ENCODE results near the gene PRPF40B.

The PRPF40B gene

DNA sequence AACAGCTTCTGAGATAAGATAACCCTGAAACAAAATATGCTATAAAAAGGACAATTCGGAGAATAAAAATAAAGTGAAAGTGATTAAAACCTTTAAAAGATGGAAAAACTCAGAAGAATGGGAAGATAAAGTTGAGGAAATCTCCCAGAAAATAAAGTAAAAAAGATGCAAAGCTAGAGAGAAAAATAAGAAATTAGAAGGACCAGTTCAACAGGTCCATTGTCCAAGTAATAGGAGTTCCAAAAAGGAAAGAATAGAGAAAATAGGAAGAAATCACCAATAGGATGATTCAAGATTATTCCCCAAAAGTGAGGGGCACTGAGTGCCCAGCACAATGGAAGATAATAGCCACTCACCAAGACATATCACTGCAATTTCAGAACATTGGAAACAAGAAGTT is 4.8 kb upstream of the PRPF40B start:
- H3K4me3 ChIP-seq (ENCODE audit: low read length), result no peak overlapping the region
- DNase-seq, result no peak
- TF ChIP-seq EZH2phosphoT487 (IDR thresholded peaks at IDR 0.05; ENCODE audit: low read length), result no peak
- TF ChIP-seq, protein P1, sequence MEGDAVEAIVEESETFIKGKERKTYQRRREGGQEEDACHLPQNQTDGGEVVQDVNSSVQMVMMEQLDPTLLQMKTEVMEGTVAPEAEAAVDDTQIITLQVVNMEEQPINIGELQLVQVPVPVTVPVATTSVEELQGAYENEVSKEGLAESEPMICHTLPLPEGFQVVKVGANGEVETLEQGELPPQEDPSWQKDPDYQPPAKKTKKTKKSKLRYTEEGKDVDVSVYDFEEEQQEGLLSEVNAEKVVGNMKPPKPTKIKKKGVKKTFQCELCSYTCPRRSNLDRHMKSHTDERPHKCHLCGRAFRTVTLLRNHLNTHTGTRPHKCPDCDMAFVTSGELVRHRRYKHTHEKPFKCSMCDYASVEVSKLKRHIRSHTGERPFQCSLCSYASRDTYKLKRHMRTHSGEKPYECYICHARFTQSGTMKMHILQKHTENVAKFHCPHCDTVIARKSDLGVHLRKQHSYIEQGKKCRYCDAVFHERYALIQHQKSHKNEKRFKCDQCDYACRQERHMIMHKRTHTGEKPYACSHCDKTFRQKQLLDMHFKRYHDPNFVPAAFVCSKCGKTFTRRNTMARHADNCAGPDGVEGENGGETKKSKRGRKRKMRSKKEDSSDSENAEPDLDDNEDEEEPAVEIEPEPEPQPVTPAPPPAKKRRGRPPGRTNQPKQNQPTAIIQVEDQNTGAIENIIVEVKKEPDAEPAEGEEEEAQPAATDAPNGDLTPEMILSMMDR (IDR thresholded peaks at IDR 0.05; ENCODE audit: low read length), result no peak
- no peak for TF ChIP-seq EZH2 (optimal IDR thresholded peaks at IDR 0.05; ENCODE audit: low read depth, low read length)

DNA sequence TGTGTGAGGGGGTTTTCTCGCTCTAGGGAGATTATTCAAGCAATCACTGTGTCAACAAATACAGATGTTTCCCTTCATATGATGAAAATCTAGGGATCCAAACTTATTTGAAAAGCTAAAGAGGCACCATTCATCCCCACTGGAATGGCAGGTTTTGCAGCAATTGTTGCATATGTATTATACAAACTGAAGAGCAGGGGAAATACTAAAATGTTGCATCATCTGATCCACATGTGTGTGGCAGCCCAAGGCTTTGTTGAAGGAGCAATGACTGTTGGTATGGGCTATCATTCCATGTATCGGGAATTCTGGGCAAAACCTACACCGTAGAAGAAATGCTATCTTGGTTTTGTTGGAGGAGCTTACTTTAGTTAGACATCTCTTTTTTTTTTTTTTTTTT is 4.1 kb upstream of the PRPF40B start:
- TF ChIP-seq EZH2 (optimal IDR thresholded peaks at IDR 0.05; ENCODE audit: low read depth, low read length), result no peak
- TF ChIP-seq, protein P1 (IDR thresholded peaks at IDR 0.05; ENCODE audit: low read length), result no peak
- H3K36me3 ChIP-seq (replicated peaks; ENCODE audit: insufficient read depth, low read length), result no peaks in the 10 kb centered on the region
- H3K4me1 ChIP-seq (ENCODE audit: low read length), result peaks cover 5% of the 10 kb centered on the region
- H3K9ac ChIP-seq (ENCODE audit: low read length), result no peak overlapping the region
- H4K20me1 ChIP-seq (ENCODE audit: insufficient read depth, low read length), result no peaks in the 10 kb centered on the region
- H3K4me3 ChIP-seq (ENCODE audit: low read length), result no peak overlapping the region
- no peaks in the 10 kb centered on the region for H3K9me2 ChIP-seq (replicated peaks; ENCODE audit: insufficient read depth, low read length)
- H3F3A ChIP-seq (ENCODE audit: insufficient read depth, low read length), result peaks cover 24% of the 10 kb centered on the region
- 0 out of 2 replicates have a peak, but pooled peaks cover 7% of the 10 kb centered on the region for H3K27me3 ChIP-seq (replicated peaks; ENCODE audit: insufficient read depth, low read length)
- no peak for DNase-seq
- H3K9me3 ChIP-seq (replicated peaks; ENCODE audit: insufficient read depth, low read length), result no peaks in the 10 kb centered on the region
- no peaks in the 10 kb centered on the region for H3K79me2 ChIP-seq (ENCODE audit: low read length)
- no peak overlapping the region for H2AFZ ChIP-seq (ENCODE audit: low read length)
- H3K27ac ChIP-seq (ENCODE audit: low read length), result no peak overlapping the region
- H3K4me2 ChIP-seq (ENCODE audit: low read depth, low read length), result no peak overlapping the region

More for the DNA sequence above, 4.8 kb upstream of the PRPF40B start:
- H3K27ac ChIP-seq (ENCODE audit: low read length), result no peak overlapping the region
- H3K9me2 ChIP-seq (replicated peaks; ENCODE audit: insufficient read depth, low read length), result no peaks in the 10 kb centered on the region
- H3K9me3 ChIP-seq (replicated peaks; ENCODE audit: insufficient read depth, low read length), result no peaks in the 10 kb centered on the region
- no peaks in the 10 kb centered on the region for H4K20me1 ChIP-seq (ENCODE audit: insufficient read depth, low read length)
- H3K9ac ChIP-seq (ENCODE audit: low read length), result no peak overlapping the region
- H3K4me2 ChIP-seq (ENCODE audit: low read depth, low read length), result no peak overlapping the region
- no peak overlapping the region for H2AFZ ChIP-seq (ENCODE audit: low read length)
- H3K36me3 ChIP-seq (replicated peaks; ENCODE audit: insufficient read depth, low read length), result no peaks in the 10 kb centered on the region
- peaks cover 5% of the 10 kb centered on the region for H3K4me1 ChIP-seq (ENCODE audit: low read length)
- H3K79me2 ChIP-seq (ENCODE audit: low read length), result no peaks in the 10 kb centered on the region
- H3K27me3 ChIP-seq (replicated peaks; ENCODE audit: insufficient read depth, low read length), result 0 out of 2 replicates have a peak, but pooled peaks cover 7% of the 10 kb centered on the region
- H3F3A ChIP-seq (ENCODE audit: insufficient read depth, low read length), result peaks cover 18% of the 10 kb centered on the region

DNA sequence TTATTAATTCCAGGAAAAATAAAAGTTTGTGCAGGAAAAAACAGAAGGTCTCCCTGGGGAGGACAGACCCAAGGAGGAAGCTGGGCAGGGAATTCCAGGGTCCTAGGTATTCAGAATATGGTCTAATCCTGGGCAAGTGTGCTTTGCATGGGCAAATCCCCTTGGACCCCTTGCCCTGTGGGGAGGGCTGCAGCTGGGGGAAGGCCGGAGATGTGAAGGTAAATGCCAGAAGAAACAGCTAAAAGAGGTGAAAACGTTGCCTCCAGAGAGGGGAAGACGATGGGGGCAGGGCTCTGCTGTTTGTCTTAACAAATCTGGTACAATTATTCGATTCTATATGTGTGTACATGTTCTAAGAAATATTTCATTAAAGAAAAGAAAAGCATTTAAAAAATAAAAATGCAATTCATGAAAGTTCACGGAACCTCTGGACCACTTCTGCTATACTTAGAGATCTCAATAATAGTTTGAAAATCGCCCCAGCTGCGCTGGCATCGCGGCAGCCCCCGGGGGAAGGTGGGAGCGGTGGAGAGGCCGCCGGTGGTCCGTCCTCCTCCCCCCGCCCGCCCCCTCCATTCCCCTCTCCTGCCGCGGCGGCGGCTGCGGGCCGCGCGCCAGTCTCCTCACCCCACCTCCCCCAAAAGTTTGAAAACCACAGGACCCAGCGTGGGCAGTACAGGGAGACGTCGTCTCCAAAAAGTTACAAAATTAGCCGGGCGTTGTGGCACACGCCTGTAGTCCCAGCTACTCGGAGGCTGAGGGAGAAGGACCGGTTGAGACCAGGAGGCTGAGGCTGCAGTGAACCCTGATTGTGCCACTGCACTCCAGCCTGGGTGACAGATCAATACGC is 1.5 kb upstream of the PRPF40B start:
- H3F3A ChIP-seq (ENCODE audit: insufficient read depth, low read length), result peaks cover 25% of the 10 kb centered on the region
- no peaks in the 10 kb centered on the region for H4K20me1 ChIP-seq (ENCODE audit: insufficient read depth, low read length)
- H3K79me2 ChIP-seq (ENCODE audit: low read length), result no peaks in the 10 kb centered on the region
- DNase-seq, result no peak
- H3K27me3 ChIP-seq (replicated peaks; ENCODE audit: insufficient read depth, low read length), result 0 out of 2 replicates have a peak, but pooled peaks cover 7% of the 10 kb centered on the region
- peak overlapping the region; percentile 86 for H3K4me2 ChIP-seq (ENCODE audit: low read depth, low read length)
- H3K27ac ChIP-seq (ENCODE audit: low read length), result peak overlapping the region; percentile 62; the same call in 1 of the 2 replicates
- peak overlapping the region; percentile 57 for H3K4me3 ChIP-seq (ENCODE audit: low read length)
- TF ChIP-seq EZH2phosphoT487 (IDR thresholded peaks at IDR 0.05; ENCODE audit: low read length) (no peak), EZH2 (optimal IDR thresholded peaks at IDR 0.05; ENCODE audit: low read depth, low read length) (no peak)
- TF ChIP-seq, protein P1 (IDR thresholded peaks at IDR 0.05; ENCODE audit: low read length), result no peak
- H3K36me3 ChIP-seq (replicated peaks; ENCODE audit: insufficient read depth, low read length), result no peaks in the 10 kb centered on the region
- H3K9ac ChIP-seq (ENCODE audit: low read length), result peak overlapping the region; percentile 58; the same call in 1 of the 2 replicates
- H3K9me2 ChIP-seq (replicated peaks; ENCODE audit: insufficient read depth, low read length), result no peaks in the 10 kb centered on the region
- peaks cover 5% of the 10 kb centered on the region for H3K4me1 ChIP-seq (ENCODE audit: low read length)
- H3K9me3 ChIP-seq (replicated peaks; ENCODE audit: insufficient read depth, low read length), result no peaks in the 10 kb centered on the region
- H2AFZ ChIP-seq (ENCODE audit: low read length), result peak overlapping the region; percentile 84

All from MM.1S (cell line).